H9 (cell line): ENCODE data around the gene GTF3C5. TPM values are rescaled to one million over a fixed set of nuclear protein-coding genes. Genes with fewer than 3 reads are reported as not detected.
A peak's percentile ranks its signal among the peaks of the same experiment; 100 is the strongest.

Experiments
- DNase-seq: peaks from one replicate; pipeline ENCODE4 v3.0.0-alpha.2; 2017
- H2AFZ ChIP-seq: one replicate; pipeline ENCODE4 v1.6.1; 2013; ENCODE audit warnings: mild to moderate bottlenecking, low read length, control low read depth, moderate library complexity
- H2AK5ac ChIP-seq: 2 replicates; pipeline ENCODE4 v1.6.1; 2013; ENCODE audit warnings: low read length, control low read depth, mixed read lengths; ENCODE audit not compliant: insufficient read length
- H2BK120ac ChIP-seq: one replicate; pipeline ENCODE4 v1.6.1; 2013; ENCODE audit warnings: low read depth, mild to moderate bottlenecking, low read length, control low read depth, inconsistent platforms; ENCODE audit not compliant: poor library complexity, severe bottlenecking
- H2BK12ac ChIP-seq: 2 replicates; pipeline ENCODE4 v1.6.1; 2013; ENCODE audit warnings: low read length, control low read depth, mixed read lengths, low read depth; ENCODE audit not compliant: insufficient read length
- H2BK15ac ChIP-seq: 2 replicates; pipeline ENCODE4 v1.6.1; 2013; ENCODE audit warnings: low read depth, low read length, control low read depth
- H2BK20ac ChIP-seq: one replicate; pipeline ENCODE4 v1.6.1; 2013; ENCODE audit warnings: low read depth, mild to moderate bottlenecking, low read length, control low read depth, inconsistent platforms; ENCODE audit not compliant: poor library complexity, severe bottlenecking
- H2BK5ac ChIP-seq: 2 replicates; pipeline ENCODE4 v1.6.1; 2013; ENCODE audit warnings: low read length, control low read depth, mixed read lengths; ENCODE audit not compliant: insufficient read length
- H3K14ac ChIP-seq: 2 replicates; pipeline ENCODE4 v1.6.1; 2013; ENCODE audit warnings: low read length, control low read depth; ENCODE audit not compliant: insufficient read depth
- H3K18ac ChIP-seq: 2 replicates; pipeline ENCODE4 v1.6.1; 2013; ENCODE audit warnings: low read depth, mild to moderate bottlenecking, mixed read lengths, low read length, control low read depth; ENCODE audit not compliant: insufficient read length
- H3K23ac ChIP-seq: 2 replicates; pipeline ENCODE4 v1.6.1; 2013; ENCODE audit warnings: low read length, control low read depth, mixed read lengths, low read depth; ENCODE audit not compliant: insufficient read length
- H3K23me2 ChIP-seq: 2 replicates; pipeline ENCODE4 v1.6.1; 2013; ENCODE audit warnings: low read depth, mild to moderate bottlenecking, mixed read lengths, low read length, control low read depth; ENCODE audit not compliant: insufficient read length, poor library complexity, severe bottlenecking
- H3K27ac ChIP-seq: 2 replicates; pipeline ENCODE4 v1.5.1; 2013; ENCODE audit warnings: low read length, control low read depth, mixed read lengths, low read depth; ENCODE audit not compliant: insufficient read length
- H3K27me3 ChIP-seq: 2 replicates; pipeline ENCODE4 v1.6.1; 2013; ENCODE audit warnings: low read length, control low read depth, inconsistent platforms; ENCODE audit not compliant: insufficient read depth
- H3K4ac ChIP-seq: 2 replicates; pipeline ENCODE4 v1.6.1; 2013; ENCODE audit warnings: low read depth, mild to moderate bottlenecking, control low read depth, inconsistent platforms, low read length, moderate library complexity
- H3K4me1 ChIP-seq: 2 replicates; pipeline ENCODE4 v1.6.1; 2013; ENCODE audit warnings: low read length, control low read depth, inconsistent platforms; ENCODE audit not compliant: insufficient read depth
- H3K4me2 ChIP-seq: 2 replicates; pipeline ENCODE4 v1.6.1; 2013; ENCODE audit warnings: low read length, control low read depth, mixed read lengths; ENCODE audit not compliant: insufficient read length, insufficient read depth
- H3K56ac ChIP-seq: 2 replicates; pipeline ENCODE4 v1.6.1; 2013; ENCODE audit warnings: low read depth, mild to moderate bottlenecking, mixed read lengths, low read length, control low read depth; ENCODE audit not compliant: insufficient read length
- H3K79me1 ChIP-seq: 2 replicates; pipeline ENCODE4 v1.6.1; 2013; ENCODE audit warnings: low read depth, mild to moderate bottlenecking, moderate library complexity, low read length, control low read depth, inconsistent platforms; ENCODE audit not compliant: insufficient read depth, poor library complexity, severe bottlenecking
- H3K79me2 ChIP-seq: 2 replicates; pipeline ENCODE4 v1.6.1; 2013; ENCODE audit warnings: low read length, control low read depth, inconsistent platforms; ENCODE audit not compliant: insufficient read depth
- H3K9ac ChIP-seq: 2 replicates; pipeline ENCODE4 v1.6.1; 2013; ENCODE audit warnings: low read length, control low read depth, mixed read lengths; ENCODE audit not compliant: insufficient read length; ENCODE audit errors: extremely low read depth
- H3K9me3 ChIP-seq: one replicate; pipeline ENCODE4 v1.6.1; 2013; ENCODE audit warnings: low read depth, low read length, inconsistent platforms; ENCODE audit not compliant: control insufficient read depth
- H3T11ph ChIP-seq: one replicate; pipeline ENCODE4 v1.6.1; 2013; ENCODE audit warnings: mild to moderate bottlenecking, low read length, control low read depth, inconsistent platforms
- H4K20me1 ChIP-seq: one replicate; pipeline ENCODE4 v1.6.1; 2013; ENCODE audit not compliant: control insufficient read depth, insufficient read length, insufficient read depth
- H4K5ac ChIP-seq: 2 replicates; pipeline ENCODE4 v1.6.1; 2013; ENCODE audit warnings: low read depth, mild to moderate bottlenecking, mixed read lengths, low read length, control low read depth; ENCODE audit not compliant: insufficient read length
- H4K8ac ChIP-seq: replicated peaks from 2 replicates; pipeline ENCODE4 v1.6.1; 2013; ENCODE audit warnings: low read length, control low read depth, mixed read lengths, low read depth; ENCODE audit not compliant: insufficient read length
- H4K91ac ChIP-seq: 2 replicates; pipeline ENCODE4 v1.6.1; 2013; ENCODE audit warnings: low read depth, mild to moderate bottlenecking, moderate library complexity, mixed read lengths, low read length, control low read depth; ENCODE audit not compliant: insufficient read length
- H3K27ac Mint-ChIP-seq, 3 experiments: 2 replicates in 2 of 3; 3 replicates in 1 of 3; pipeline ENCODE4 v1.8.0; 2020 to 2021; ENCODE audit warnings: mixed read lengths in 3 of 3, mild to moderate bottlenecking in 1 of 3, moderate library complexity in 1 of 3
- H3K27me3 Mint-ChIP-seq: 2 replicates; pipeline ENCODE4 v1.8.0; 2021; ENCODE audit warnings: low read depth, mild to moderate bottlenecking, moderate library complexity, mixed read lengths
- H3K36me3 Mint-ChIP-seq, 3 experiments: 2 replicates in 2 of 3; 3 replicates in 1 of 3; pipeline ENCODE4 v1.8.0; 2020 to 2021; ENCODE audit warnings: low read depth in 3 of 3, mixed read lengths in 3 of 3; ENCODE audit not compliant: insufficient read depth in 1 of 3
- H3K4me1 Mint-ChIP-seq, 2 experiments: 2 replicates each; pipeline ENCODE4 v1.8.0; 2020; ENCODE audit warnings: mixed read lengths in 2 of 2
- H3K4me3 Mint-ChIP-seq, 2 experiments: 2 replicates in 1 of 2; 3 replicates in 1 of 2; pipeline ENCODE4 v1.8.0; 2020 to 2021; ENCODE audit warnings: mild to moderate bottlenecking in 2 of 2, mixed read lengths in 2 of 2, moderate library complexity in 1 of 2
- H3K9me3 Mint-ChIP-seq, 2 experiments: 2 replicates in 1 of 2; 3 replicates in 1 of 2; pipeline ENCODE4 v1.8.0; 2020; ENCODE audit warnings: mild to moderate bottlenecking in 2 of 2, mixed read lengths in 2 of 2, moderate library complexity in 1 of 2
- CTCF ChIP-seq: fragments of 200-600 bp; sonication (generic); conservative IDR thresholded peaks from 3 replicates; pipeline ENCODE4 v1.8.0; 2021; ENCODE audit warnings: antibody characterized with exemption, mild to moderate bottlenecking
- WGBS: extraction: QIAGEN DNeasy Blood & Tissue Kit; methylation state at CpG from one replicate; pipeline ENCODE4 v1.1.7; 2013; ENCODE audit warnings: missing lambda C conversion rate, low lambda C conversion rate, mixed read lengths; ENCODE audit not compliant: insufficient read length; ENCODE audit errors: extremely low coverage; 5-methylcytosine and 5-hydroxymethylcytosine counted together
- total RNA-seq: library from RNA; stranded (reverse); gene quantifications from 2 replicates; pipeline ENCODE4 v1.2.1, GENCODE V29; 2021

Gene GTF3C5
- total RNA-seq, 1 experiment from 2014 or later = 88.9 TPM

GRCh38 chr9:133003671-133004090 is 27.1 kb upstream of the GTF3C5 start:
- H4K5ac ChIP-seq = no peak overlapping the region
- no peak overlapping the region for H3K23ac ChIP-seq
- Mint-ChIP-seq H3K27ac (no peak overlapping the region), H3K36me3 (no peaks in the 10 kb centered on the region; a peak in 1 of 7 replicates), H3K27me3 (peaks cover 99% of the 10 kb centered on the region), H3K9me3 (peaks cover 4% of the 10 kb centered on the region in 2 experiments; a peak in 4 of 5 replicates), H3K4me3 (peak overlapping the region in 1 of 2 experiments; percentile 72; a peak in 3 of 5 replicates), H3K4me1 (peaks cover 36 to 45% of the 10 kb centered on the region in 2 experiments)
- peaks cover 3% of the 10 kb centered on the region; the same call in 1 of the 2 replicates for H3K4me1 ChIP-seq
- no peak overlapping the region for H2BK5ac ChIP-seq
- H3K9me3 ChIP-seq = no peaks in the 10 kb centered on the region
- H3K18ac ChIP-seq = no peak overlapping the region
- no peak overlapping the region for H4K91ac ChIP-seq
- H3K27me3 ChIP-seq = peaks cover 13% of the 10 kb centered on the region; the same call in 1 of the 2 replicates
- H4K8ac ChIP-seq = no peak overlapping the region
- H3T11ph ChIP-seq = no peak overlapping the region
- no peak overlapping the region for H2AFZ ChIP-seq
- H3K4me2 ChIP-seq = no peak overlapping the region
- no peak overlapping the region for H3K9ac ChIP-seq
- H2BK12ac ChIP-seq = no peak overlapping the region
- H2BK120ac ChIP-seq = no peak overlapping the region
- DNase-seq = peak; percentile 70
- H3K79me1 ChIP-seq = no peaks in the 10 kb centered on the region
- H4K20me1 ChIP-seq = no peaks in the 10 kb centered on the region
- no peak overlapping the region for H2BK20ac ChIP-seq
- no peaks in the 10 kb centered on the region for H3K23me2 ChIP-seq
- H2AK5ac ChIP-seq = no peak overlapping the region
- H3K4ac ChIP-seq = no peak overlapping the region
- H3K79me2 ChIP-seq = no peaks in the 10 kb centered on the region
- WGBS = no CpG with 5 or more reads among the region's 9 CpGs
- H3K56ac ChIP-seq = no peak overlapping the region
- H2BK15ac ChIP-seq = no peak overlapping the region
- TF ChIP-seq CTCF = no peak
- no peak overlapping the region for H3K27ac ChIP-seq
- no peak overlapping the region for H3K14ac ChIP-seq
